ENCODE measurements around the gene OSBPL3.
"Not testable (repeated sequence)": the region's sequence is repeated elsewhere in the genome, so short reads cannot be mapped to it uniquely, and the experiment has no call there.

OSBPL3 gene

DNA sequence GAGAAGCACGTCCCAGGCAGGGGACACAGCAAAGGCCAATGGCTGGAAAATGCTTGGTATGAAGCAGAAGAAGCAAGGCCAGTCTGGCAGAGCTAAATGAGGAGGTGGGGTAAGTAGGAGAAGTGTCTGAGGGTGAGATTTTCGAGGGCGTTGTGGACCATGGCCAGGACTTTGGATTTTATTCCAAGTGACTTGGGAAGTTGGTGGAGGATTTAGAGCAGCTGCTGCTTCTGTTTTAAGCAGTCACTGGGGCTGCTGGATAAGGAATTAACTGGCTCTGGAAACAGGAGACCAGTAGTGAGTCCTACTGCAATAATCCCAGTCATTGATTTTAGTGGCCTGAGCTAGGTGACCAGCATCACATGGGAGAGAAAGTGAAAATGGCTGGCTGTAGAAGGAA lies 155.1 kb downstream of the OSBPL3 start:
- DNase-seq, result no peak

DNA sequence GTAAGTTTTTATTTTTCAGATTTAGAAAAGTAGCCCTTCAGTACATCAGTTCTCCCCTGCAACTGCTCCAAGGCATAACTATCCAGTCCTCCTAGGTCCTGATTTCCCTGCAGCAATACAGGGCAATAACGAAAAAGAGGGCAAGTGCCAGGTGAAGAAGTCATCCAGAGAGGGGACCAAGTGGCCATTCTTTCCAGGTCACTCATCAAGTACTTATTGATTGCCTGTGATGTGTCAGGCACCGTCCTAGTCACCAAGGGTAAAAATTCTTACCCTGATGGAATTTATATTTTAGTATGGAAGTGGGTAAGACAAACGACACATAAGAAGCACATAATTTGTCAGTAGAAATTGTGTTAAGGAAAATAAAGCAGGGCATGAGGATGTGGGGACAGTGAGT lies 155.6 kb downstream of the OSBPL3 start:
- no peak for DNase-seq

DNA sequence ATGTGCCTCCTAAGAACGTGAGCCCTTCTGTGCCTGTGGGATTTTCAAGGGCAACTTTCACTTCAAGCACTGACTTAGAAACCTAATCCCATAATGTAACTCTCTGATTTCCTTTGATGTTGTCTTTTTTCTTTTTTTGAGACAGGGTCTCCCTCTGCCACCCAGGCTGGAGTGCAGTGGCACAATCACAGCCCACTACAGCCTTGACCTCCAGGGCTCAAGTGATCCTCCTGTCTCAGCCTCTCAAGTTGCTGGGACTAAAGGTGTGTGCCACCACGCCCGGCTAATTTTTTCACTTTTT lies 158.3 kb downstream of the OSBPL3 start:
- no peak for DNase-seq

DNA sequence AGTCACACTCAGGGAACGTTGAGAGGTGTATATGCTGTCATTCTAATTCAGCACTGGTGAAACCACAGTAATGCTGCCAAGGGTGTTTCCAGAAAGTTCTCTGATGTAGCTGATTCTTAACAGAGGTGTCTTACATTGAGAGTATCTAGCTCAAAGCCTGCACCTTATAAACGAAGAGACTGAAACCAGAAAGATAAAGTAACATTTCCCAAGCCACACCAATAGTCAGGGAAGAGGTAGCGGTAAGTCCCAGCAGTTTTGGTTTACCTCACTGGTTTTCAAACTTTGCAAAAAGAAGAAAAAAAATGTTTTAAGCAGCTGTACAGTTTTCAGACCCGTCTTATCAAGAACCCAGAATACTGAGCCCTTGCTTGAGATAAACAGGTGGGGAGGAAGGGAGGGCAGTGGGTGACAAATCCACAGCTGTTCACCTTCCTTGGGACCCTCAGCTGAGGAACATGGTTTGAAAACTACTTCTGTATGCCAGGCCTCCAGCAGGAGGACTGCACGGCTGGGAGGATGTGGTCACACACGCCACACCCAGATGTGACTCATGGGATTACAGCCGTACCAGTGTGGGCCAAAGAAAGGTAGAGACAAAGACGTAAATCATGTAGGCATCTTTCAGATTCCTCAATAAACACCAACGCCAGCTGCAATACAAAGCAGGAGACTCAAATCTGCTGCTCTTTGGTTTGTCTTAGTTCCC lies 158.8 kb downstream of the OSBPL3 start:
- DNase-seq, result peak; percentile 87

DNA sequence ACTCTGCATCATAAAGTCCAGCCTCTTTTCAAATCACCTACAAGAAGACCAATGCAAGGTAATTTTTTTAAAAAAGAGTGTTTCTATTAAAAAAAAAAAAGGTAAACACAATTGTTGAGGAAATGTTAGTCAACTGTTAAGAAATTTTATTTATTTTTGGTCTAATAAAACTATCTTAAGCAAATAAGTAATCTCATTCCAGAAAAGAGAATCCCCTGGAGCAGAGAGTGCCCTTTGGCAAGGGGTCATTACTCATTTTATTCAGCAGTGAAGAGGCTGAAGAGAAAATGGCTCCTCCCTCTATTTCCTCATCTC lies 159.3 kb downstream of the OSBPL3 start:
- DNase-seq, result no peak

DNA sequence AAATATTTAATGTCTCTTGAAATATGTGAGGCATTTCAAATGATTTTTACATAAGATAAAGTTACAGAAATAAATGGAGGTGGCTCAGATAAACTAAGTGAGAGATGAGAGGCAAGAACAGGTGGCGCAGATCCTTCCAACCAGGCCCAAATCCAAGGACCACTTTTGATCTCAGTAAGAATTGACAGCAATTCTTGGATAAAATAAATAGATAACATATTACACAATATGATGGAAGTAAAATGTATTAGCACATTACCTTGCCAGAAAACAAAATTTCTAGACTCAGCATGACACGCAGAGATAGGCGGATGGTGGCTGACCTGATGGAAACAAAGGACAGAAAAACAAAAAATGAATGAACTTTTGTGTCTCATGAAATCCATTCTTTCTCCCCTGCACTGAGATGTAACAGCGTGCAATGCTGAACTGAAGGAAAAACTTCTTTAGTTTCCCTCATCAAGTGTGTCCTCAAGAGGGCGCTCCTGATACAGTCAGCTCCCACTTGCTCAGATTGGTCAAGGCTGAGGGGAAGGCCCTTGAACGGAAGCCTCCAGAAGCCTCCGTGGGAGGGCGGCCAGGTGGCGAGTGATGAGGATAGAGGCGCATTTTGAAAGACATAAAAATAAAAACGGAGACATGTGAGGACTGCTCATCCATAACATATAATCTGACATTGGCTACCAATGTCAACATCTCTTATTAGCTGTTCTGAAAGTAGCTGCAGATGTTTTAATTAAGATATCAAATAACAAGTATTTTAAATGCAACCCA lies 159.9 kb downstream of the OSBPL3 start:
- DNase-seq, result peak; percentile 85

DNA sequence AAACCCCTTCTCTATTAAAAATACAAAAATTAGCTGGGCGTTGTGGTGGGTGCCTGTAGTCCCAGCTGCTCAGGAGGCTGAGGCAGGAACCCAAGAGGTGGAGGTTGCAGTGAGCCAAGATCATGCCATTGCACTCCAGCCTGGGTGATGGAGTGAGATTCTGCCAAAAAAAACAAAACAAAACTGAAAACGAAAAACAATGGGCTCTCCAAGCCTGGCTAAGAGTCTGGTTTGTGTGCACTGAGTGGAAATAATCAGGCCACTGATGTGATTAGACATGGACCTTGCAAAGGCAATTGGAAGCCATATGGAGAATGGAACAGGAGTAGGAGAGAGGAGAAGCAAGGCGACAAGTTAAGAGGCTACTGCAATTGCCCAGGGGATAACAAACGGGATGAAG lies 162.6 kb downstream of the OSBPL3 start:
- DNase-seq, result no peak

DNA sequence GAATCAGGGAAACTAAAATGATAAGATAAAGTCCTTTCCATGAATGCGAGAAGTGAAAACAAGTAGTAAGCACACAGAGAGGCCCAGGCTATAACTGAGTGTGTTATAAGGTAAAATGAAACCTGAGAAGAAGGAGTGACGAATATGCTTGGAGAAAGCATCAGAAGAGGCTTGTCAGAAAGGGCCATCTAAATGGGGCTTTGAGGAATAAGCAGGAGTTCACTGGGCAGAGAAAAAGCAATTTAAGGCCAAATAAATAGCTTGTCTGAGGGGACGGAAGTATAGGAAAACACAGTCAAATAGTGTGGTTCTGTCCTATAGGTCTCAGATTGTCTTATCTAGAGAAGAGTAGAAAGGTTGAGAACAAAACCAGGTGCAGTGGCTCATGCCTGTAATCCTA lies 163.1 kb downstream of the OSBPL3 start:
- DNase-seq, result no peak

DNA sequence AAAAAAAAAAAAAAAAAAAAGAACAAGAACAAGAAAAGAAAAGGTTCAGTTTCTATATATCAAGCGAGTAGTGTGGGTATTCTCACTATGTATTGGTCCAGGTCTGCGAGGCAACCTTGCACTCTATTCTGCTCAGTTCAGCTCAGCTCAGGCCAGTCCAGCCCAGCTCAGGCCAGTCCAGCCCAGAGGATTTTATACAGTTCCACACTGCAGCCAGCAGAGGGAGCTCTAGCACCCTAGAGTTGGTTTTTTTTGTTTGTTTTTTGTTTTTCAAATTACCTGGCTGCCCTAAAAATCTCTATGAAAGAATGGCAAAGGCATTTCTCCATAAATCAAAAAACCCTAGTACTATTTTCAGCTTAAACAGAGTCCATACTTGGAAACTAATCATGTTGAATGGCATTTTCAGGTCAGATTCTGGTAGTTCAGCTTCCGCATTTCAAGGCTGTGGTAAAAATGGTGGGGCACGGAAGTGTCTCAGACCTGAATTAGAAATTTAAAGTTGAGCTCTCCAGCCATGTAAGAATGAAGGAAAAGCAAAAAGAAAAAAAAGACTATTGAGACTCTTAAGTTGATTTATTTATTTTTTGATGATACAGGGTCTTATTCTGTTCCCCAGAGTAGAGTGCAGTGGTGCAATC lies 167.6 kb downstream of the OSBPL3 start:
- DNase-seq, result peak; percentile 49

DNA sequence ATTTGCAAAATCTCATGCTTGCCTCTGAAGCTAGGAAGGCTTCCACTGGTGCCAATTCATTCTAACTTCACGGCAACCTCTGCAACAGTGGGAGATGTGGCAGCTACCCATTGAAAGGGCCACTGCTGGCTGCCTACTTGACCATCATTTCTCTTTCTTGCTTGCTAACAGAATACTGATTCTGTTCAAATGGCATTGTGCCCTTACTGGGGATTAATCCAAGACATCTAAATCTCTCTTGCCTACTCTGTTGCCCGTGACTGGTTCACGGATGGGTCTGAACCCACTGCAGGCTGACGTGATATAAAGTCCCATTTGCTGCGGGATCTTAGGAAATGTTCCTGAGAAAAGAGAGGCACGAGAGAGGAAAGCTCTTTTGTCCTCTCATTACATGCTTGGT lies 171.5 kb downstream of the OSBPL3 start:
- DNase-seq, result no peak

DNA sequence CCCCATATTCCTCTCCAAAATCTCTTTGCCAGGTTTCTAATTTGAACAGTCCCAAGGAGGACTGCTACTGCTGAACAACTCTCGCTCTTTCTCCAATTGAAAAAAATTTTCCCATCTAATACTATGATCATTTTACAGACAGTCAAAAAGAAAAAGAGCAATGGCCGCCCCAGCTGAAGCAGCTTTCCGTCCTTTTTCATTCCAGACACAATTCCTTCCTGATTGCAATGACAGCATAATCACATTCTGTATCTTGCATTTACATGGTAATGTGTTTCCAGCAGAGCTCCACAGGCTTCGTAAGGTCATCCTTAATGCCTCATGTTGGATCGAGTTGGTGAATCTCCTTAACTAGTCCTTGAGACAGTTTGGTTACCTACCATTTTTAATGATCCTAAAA lies 177.7 kb downstream of the OSBPL3 start:
- DNase-seq, result no peak

DNA sequence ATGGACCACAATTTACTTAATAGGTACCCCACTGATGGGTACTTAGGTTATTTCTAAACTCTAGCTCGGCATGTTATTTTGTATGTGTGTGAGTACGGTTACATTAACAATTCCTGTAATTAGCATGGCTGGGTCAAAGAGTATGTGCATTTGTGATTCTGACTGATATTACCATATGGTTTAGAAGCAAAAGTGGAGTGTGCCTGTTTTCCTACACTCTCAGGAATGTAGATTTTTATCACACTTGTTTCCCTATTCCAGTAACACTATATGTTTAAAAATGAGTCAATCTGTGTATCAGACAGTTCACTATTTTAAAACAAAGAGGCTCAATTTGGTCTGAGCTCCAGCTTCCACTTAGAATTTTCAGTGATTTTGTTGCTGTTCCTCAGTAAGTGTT lies 178.1 kb downstream of the OSBPL3 start:
- no peak for DNase-seq

DNA sequence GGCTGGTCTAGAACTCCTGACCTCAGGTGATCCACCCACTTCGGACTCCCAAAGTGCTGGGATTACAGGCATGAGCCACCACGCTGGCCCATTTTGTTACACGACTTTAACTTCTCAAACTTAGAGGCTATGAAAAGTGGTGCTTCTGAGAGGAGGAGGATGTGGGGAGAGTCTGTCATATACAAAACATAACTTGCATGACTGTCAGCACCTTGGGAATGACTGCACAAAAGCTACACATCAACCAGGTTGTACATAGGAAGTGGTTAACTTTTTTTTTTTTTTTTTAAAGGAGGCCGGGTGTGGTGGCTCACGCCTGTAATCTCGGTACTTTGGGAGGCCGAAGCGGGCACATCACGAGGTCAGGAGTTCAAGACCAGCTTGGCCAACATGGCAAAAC lies 179.3 kb downstream of the OSBPL3 start:
- DNase-seq, result no peak

DNA sequence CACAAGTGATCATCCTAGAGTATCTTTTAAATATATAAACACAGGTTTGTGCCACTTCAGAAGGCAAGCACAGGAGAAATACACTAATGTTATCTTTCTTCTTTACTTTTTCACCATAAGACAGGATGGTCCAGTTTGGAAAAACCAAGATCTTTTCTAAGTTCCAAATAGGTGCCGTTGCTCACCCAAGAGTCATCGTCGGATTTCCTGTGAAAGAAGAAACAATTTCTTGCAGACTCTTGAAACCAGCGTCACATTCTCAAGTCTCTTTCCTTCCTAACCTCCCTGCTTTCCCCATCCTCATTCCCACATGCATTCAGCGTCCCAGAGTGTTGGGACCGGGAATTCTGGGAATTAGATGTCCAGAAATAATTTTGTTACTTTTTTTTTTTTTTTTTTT lies 179.9 kb downstream of the OSBPL3 start:
- DNase-seq, result no peak

DNA sequence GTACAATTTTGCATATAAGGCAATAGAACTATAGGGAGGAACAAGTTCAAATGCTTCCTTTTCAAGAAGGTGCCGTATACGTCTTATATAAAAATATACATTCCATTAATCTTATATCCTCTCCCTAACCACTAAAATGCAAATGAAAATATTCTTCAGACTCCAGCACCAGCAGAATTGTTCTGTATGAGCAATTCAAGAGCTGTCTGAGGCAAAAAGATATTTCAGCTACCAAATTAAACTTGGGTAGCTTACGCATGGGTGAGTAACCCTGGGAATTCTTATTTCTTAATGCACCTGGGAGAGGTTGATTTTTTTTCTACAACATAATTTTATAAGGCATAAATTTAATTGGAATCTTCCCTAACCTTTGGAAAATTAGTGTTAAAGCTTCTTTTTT lies 180.5 kb downstream of the OSBPL3 start:
- DNase-seq, result no peak

DNA sequence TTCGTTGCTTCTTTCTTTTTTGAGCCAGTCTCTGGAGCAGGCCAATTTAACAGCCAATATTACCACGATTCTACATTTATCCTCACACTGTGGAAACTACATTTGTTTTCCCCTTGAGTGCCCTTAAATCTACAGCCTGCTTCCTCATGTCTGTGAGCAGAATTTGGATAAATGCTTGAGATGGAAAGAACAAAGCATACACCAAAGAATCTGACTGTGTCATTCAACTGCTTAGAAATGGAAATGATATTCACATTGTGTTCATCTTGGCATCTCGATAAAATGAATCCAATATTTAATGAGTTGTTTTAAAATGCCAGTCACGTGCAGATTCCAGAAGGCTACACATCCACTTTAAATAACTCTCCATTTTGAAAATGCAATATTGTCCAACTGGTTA lies 181.7 kb downstream of the OSBPL3 start:
- no peak for DNase-seq

DNA sequence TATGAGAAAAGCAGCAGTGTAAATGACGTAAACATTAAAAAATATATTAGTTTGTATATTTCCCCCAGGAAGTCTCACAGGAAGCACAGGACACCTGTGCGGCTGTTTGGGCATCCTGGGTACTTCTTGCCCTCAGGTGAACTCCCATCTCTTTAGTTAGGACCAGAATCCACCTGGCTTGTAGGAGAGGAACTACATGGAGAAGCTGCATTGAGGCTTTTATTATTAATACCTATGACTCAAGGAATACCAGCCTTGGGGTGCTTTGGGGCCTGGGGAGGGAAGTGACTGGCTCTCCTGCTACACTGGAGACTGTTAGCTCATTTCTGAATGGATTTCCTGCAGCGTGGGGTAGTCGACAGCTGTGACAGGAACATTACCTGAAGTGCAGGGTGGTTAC lies 182.7 kb downstream of the OSBPL3 start:
- DNase-seq, result no peak

DNA sequence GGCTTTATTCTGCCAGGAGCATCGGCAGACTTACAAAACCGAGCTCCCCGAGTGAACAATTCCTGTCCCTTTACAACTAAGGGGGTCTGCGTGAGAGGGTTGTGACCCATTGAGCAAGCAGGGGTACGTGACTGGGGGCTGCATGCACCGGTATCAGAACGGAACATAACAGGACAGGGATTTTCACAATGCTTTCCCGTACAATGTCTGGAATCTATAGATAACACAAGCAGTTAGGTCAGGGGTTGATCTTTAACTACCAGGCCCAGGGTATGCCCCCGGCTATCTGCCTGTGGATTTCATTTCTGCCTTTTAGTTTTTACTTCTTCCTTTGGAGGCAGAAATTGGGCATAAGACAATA lies 184.6 kb downstream of the OSBPL3 start:
- DNase-seq, result no peak

DNA sequence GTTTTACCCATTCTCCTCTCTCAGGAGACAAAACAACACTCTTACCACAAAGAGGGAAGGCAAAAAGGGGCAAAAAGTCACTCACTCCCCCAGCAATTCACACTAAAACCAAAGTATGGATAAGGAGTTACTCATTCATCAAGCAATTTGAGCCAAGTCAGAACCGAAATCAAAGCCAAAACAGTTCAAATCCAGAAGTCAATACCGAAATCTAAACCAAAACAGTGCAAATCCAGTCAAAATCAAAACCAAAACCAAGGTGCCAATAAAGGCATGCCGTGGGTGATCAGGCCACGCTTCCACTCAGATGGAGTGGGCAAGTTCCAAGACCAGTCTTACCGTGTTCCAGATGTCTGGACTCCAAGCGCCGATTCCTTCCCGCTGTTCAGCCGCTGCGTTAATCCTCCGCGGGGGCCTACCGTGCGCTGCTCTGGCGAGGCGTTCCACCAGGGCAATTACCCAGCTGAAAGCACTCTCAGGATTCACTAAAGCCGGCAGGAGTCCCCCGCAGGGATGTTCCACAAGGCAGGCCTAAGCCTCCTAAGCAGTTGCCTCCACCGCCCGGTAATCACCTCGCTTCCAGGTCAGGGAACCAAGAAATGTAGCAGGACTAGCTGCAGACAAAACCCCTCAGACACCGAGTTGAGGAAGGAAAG lies 185.1 kb downstream of the OSBPL3 start:
- not testable (repeated sequence) for DNase-seq

DNA sequence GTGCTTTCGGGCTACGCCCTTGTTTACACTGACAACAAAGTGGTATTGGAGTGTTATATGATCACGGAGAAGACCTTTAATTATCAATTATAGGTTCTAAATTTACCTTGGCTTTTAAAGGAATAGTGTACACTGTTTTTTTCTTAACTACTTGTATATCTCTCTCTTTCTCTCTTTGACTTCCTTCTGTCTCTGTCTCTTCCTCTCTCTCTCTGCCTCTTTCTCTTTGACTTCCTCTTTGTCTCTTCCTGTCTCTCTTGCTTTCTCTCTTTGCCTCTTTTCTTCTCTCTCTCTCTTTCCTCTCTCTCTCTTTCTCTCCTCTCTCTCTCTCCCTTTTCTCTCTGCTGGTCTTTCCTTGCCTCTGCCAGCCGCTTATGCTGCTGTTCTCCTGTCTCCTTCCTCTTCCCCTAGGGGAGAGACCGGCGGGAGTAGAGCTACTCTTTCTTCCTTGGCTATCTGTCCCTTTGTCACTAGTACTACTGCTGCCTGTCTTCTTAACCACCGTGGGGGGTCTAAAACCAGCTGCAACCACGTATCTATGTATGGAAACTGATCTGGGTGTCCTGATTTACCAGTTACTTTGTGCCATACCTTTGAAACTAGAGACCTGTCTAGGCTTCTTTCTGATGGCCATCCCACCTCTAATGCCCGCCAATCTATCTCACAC lies 185.9 kb downstream of the OSBPL3 start:
- DNase-seq, result no peak

DNA sequence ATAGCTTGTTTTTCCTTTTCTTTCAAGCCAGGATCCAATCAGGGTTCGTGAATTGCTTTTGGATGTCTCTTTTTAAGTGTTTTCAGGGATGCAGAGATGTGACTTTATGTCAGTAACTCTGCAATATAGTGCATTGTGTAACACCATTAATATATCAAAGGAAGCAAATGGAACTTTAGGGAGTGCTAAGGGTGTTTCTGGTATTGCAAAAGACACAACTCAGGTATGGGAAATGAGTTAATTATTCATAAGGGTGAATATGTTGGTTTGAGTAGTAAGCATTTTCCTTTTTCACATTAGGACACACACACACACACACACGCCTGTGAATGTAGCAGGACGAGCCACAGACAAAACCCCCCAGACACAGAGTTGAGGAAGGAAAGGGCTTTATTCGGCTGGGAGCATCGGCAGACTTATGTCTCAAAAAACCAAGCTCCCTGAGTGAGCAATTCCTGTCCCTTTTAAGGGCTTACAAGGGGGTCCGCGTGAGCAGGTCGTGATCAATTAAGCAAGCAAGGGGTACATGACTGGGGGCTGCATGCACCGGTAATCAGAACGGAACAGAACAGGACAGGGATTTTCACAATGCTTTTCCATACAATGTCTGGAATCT lies 190.9 kb downstream of the OSBPL3 start:
- DNase-seq, result no peak

DNA sequence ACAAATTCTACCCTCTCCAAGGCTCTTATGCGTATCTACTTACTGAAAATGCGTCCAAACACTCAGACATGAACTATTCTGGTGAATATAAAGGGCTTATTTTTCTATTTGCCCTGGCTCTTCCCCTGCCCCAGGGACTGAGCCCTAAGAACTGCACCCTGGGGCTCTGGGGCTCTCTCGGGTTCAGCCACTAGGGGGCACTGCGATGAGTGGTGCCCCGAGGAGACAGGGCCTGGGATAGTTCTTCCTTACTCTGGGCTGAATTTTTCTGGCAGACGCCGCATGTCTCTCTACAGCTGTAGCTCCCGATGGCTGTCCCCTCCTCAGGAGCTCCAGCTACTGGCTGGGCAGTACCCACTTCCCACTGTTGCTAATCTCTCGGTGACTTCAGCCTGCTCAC lies 191.9 kb downstream of the OSBPL3 start:
- DNase-seq, result no peak

DNA sequence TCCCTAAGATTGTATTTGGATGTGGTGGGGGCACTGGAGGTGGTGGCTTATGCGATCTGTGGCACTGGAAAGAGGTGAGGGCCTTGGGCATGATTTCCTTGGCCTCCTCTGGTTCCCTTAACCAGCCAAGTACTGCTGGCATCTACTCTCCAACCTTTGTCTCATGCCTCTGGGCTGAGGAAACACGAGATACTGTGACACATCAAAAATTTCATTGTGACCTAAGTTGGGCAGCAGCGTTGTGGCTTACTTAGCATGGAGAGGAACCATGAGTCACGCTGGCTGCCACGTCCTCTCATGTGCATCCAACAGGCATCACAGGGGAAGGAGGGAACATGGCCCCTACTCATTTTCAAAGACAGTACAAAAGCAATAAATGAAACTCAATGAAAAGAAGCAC lies 193.0 kb downstream of the OSBPL3 start:
- DNase-seq, result no peak
